ENCODE data around the gene DOCK6.

- TF ChIP-seq POU2F2 (IDR thresholded peaks at IDR 0.05; ENCODE audit: borderline replicate concordance, low read depth, low read length) (no peak), SMARCA5 (IDR thresholded peaks at IDR 0.05) (no peak), EGR1 (IDR thresholded peaks at IDR 0.05; ENCODE audit: borderline replicate concordance in 1 of 2, low read depth in 2 of 2, low read length in 2 of 2) (no peak), CTCF (IDR thresholded peaks at IDR 0.05 in 2 of 3, conservative IDR thresholded peaks at IDR 0.05 in 1 of 3; ENCODE audit: control insufficient read depth in 2 of 3, extremely low read depth in 1 of 3, insufficient read depth in 1 of 3, low read depth in 3 of 3, low read length in 3 of 3) (no peak), EZH2 (IDR thresholded peaks at IDR 0.05; ENCODE audit: borderline replicate concordance, control insufficient read depth, low read depth, low read length) (no peak), TBL1XR1 (IDR thresholded peaks at IDR 0.05; ENCODE audit: low read depth, low read length) (no peak), POLR2A (IDR thresholded peaks at IDR 0.05; ENCODE audit: low read depth, low read length) (no peak), SP1 (IDR thresholded peaks at IDR 0.05; ENCODE audit: low read depth, low read length) (no peak), SREBF1 (IDR thresholded peaks at IDR 0.05; ENCODE audit: low read length) (no peak), TAF1 (IDR thresholded peaks at IDR 0.05; ENCODE audit: borderline replicate concordance, low read depth, low read length) (no peak), BCL11A (IDR thresholded peaks at IDR 0.05; ENCODE audit: low read depth, low read length) (no peak), HDGF (IDR thresholded peaks at IDR 0.05) (no peak), REST (IDR thresholded peaks at IDR 0.05; ENCODE audit: low read depth, low read length) (no peak)
Observed at GRCh38 chr19:11295180-11295579, 32.9 kb upstream of the DOCK6 start.
